GM18951 (cell line): ENCODE measurements around the gene LRRC3.

Source experiments
- POLR2A ChIP-seq: IDR thresholded peaks from 4 replicates; pipeline ENCODE4 v1.6.1; 2011; ENCODE audit warnings: mild to moderate bottlenecking; ENCODE audit not compliant: insufficient read length, insufficient read depth; ENCODE audit errors: extremely low read depth
- in situ Hi-C: fragments of 300-500 bp; cut with MboI; formaldehyde crosslinking; loops from one replicate; pipeline ENCODE4 v1.12.0; 2022; ENCODE audit warnings: low sequenced_read_pairs, mixed read lengths, inconsistent platforms; ENCODE audit not compliant: unreplicated experiment

Gene LRRC3

DNA sequence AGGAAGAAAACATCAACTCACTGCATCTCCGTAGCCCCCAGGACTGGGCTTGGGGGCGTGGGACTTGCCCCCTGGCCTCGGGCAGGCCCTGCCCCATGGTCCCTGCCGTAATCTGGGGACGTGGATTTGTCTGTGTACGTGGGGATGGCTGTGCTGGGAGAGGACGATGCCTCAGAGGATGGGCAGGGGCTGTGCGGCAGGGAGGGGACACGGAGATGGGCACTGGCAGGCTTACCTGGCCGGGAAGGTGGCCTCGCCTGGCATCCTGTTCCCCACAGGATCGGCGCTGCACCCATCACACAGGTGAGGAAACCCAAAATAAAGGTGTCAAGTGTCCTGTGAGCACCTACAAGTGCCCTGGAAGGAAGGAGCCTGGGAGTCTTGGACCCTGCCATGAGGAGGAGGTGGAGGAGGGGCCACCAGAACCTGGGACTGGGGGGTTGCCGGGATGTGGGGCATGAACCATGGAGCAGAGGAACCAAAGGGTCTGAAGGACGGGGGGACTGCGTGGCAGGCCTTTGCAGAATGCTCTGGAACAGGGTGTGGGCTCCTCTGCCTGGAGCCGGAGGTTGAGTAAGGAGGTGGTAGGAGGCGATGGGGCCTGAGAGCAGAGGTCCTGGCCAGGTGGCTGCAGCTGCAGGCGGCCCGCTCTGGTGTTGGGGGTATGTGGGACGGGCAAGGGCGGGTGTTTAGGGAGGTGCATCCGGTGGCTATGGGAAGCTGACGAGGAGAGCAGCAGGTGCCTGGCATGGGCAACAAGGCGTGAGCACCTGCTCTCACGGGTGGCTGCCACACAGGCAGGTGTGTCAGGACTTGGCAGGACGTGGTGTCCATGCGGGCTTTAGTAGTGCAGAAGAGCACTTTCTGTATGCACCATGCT lies 27.8 kb upstream of the LRRC3 start:
- in situ Hi-C loops: no loop called here
- TF ChIP-seq POLR2A: no peak

DNA sequence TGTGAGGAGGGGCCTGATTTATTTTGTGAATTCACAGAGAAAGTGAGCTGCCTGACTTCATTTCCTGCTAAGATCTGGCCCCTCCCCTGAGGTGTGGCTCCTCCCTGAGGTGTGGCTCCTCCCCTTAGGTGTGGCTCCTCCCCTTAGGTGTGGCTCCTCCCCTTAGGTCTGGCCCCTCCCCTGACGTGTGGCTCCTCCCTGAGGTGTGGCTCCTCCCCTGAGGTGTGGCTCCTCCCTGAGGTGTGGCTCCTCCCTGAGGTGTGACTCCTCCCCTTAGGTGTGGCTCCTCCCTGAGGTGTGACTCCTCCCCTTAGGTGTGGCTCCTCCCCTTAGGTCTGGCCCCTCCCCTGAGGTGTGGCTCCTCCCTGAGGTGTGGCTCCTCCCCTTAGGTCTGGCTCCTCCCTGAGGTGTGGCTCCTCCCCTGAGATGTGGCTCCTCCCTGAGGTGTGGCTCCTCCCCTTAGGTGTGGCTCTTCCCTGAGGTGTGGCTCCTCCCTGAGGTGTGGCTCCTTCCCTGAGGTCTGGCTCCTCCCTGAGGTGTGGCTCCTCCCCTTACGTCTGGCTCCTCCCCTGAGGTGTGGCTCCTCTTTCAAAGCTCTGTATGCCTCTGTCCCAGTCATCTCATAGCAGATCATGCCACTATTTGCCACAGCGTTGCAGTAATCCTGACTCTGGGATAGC lies 26.9 kb upstream of the LRRC3 start:
- TF ChIP-seq POLR2A: no peak
- in situ Hi-C loops: no loop called here

DNA sequence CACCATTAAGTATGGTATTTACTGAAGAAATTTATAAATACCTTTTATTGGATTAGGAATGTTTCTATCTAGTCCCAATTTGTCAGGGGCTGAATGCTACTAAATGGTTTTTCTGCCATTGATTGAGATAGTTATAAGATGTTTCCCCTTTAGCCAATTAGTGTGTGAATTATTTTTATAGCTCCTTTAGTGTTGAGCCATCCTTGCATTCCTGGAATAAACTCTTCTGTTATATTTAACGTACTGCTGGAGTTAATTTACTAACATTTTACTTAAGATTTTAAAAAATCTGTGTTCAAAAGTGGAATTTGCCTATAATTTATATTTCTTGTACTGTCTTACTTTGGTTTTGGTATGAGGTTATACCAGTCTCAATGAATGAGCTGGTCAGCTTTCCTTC lies 25.4 kb upstream of the LRRC3 start:
- in situ Hi-C loops: no loop called here
- TF ChIP-seq POLR2A: no peak

DNA sequence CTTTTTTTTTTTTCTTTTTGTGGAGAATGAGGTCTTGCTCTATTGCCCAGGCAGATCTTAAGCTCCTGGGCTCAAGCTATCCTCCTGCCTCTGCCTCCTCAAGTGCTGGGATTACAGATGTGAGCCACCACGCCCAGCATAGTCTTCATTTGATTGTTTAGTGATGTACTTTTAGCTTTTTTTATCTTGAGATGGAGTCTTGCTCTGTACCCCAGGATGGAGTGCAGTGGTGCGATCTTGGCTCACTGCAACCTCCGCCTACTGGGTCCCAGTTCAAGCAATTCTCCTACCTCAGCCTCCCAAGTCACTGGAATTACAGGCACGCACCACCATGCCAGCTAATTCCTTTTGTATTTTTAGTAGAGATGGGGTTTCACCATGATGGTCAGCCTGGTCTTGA lies 24.0 kb upstream of the LRRC3 start:
- in situ Hi-C loops: no loop called here
- no peak for TF ChIP-seq POLR2A

DNA sequence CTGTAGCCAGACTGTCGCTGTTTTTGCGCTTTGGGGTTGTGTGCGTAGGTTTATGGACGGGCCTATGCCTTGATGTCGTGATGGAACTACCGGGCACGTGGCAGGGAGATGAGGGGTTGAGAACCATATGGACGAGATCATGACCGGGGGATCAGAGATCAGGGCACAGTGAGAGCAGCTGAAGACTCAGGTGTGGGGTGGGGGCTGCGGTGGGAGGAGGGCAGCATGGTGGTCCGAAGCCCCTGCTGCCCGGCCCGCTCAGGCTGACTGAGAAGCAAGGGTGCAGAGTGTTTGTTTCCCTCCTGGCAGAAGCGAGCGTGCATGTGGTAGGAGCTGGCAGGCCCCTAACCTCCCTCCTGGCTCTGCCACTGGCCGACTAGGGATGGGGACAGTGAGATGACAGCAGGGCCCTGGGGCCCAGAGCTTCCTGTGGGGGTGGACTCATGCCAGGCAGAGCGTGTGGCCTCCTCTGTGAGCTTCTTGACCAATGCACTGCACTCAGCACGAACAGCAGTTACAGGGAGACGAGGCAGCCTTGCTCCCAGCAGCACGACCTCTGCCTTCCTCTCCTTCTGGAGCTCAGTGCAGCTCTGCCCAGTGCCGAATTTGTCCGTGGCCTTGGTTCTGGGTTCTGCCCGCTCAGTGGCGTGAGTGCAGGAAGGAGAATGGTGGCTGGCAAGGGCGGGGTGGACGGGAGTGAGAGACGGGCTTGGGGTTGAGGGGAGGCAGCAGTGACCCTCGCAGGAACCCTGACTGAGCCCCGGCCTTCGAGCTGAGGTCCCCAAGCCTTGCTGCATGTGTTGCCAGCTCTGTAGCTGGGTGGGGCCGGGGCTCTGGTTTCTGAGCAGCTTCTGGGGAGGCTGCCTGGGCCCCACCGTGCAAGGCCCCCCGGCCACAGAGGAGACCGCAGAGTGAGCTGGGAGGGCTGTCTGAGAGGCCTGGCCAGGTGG lies 22.2 kb upstream of the LRRC3 start:
- in situ Hi-C loops: no loop called here
- TF ChIP-seq POLR2A: no peak

DNA sequence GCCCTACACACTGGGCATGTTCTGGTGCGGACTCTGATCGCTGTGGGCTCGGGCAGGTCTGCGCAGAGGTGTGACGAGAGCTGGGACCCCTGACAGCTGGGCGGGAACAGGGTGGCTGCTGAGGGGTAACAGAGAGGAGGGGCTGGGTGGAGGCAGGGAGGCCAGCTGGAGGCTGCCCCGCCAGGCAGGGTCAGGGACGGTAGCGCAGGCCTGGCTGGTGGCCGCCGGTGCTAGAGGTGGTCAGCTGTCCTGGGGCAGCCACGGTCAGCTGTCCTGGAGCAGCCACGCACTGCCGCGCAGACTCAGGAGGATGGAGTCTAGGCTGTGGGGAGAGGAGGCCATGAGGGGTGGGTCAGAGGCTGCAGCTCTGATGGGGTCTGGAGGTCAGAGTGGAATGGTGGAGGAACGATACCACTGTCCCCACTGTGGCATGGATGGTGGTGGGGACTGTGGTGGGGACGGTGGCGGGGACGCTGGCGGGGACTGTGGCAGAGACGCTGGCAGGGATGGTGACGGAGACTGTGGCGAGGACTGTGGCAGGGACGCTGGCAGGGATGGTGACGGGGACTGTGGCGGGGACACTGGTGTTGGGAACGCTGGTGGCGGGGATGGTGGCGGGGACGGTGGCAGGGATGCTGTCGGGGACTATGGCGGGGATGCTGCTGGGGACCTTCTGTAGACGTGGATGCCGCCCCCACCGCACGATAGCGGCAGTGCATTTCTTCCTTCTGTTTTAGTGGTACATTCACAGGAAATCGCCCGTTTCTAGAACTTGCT lies 21.3 kb upstream of the LRRC3 start:
- no peak for TF ChIP-seq POLR2A
- in situ Hi-C loops: no loop called here

DNA sequence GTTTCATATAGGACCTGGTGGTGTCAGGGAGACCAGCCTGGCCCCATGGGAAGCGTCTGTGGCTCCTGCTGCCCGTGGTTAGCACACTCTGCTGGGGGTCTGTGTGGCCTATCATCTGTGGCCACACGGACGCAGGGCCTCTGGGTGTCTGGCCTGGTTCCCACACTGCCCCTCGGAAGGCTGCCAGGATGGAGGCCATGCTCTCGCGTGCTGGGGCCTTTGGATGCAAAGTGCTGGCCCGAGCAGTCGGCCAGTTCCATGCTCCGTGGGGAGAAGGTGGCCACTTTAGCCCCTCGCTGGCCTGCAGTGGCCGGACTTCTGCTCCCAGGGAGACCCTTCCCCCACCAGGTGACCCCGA lies 20.8 kb upstream of the LRRC3 start:
- in situ Hi-C loops: no loop called here

DNA sequence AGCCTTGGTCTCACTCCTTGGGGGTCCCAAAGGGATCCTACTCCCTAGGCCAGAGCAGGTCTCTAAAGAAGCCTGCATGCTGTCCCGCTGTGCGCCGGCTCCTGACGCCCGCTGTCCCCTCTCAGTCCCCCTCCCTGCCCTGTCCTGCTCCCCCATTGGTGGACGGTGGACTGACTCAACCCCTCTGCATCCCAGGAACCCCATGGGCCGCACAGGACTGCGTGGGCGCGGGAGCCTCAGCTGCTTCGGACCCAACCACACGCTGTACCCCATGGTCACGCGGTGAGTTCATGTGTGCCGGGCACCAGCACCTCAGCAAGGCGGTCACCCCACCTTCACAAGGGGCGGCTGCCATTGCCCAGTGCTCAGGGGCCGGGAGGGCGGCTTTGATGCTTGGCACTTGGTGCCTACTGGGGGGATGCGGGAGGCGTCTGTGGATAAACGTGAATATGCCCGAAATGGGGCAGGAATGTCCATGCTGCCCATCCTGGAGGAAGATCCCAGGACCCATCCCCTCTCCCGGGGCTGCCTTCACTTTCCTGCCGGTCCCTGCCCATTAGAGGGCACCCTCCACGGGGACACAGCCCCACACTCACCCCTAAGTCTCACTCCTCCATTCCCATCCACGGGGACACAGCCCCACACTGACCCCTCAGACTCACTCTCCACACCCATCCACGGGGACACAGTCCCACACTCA lies 20.2 kb upstream of the LRRC3 start:
- in situ Hi-C loops: no loop called here
- no peak for TF ChIP-seq POLR2A

More for the DNA sequence above, 20.8 kb upstream of the LRRC3 start:
- no peak for TF ChIP-seq POLR2A

DNA sequence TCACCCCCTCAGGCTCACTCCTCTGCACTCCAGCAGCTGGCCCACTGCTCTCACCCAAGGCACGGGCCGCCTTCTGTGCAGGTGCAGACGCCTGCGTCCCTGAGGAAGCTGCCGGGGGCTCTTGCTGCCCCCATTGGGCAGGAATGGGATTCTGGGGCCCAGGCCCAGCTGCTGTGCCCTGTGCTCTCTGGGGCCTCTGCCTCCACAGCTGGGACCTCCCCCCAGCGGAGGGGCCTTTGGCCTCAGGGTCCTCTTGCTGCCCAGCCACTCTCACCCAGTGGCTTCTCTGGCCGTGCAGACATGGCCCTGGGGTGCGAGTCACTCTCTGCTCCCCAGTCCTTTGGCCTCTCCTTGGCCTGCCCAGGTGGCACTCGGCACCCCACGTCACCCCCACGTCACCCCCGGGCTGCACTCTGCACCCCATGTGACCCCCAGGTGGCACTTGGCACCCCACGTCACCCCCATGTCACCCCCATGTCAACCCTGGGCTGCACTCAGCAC lies 19.1 kb upstream of the LRRC3 start:
- no peak for TF ChIP-seq POLR2A
- in situ Hi-C loops: no loop called here

DNA sequence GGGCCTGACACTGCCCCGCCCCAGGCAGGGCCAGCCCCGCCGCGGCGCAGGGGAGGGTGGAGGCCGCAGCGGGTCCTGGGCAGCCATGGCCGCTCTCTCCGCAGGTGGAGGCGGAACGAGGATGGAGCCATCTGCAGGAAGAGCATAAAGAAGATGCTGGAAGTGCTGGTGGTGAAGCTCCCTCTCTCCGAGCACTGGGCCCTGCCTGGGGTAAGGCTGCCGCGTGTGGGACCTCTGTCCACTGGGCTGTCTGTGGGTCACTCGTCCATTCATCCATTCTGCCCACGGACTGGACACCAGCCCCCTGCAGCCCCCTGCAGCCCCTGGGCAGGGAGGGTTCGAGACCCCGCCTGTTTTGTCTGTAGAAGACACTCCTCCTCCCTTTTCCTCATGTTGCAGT lies 18.4 kb upstream of the LRRC3 start:
- in situ Hi-C loops: no loop called here
- TF ChIP-seq POLR2A: no peak

DNA sequence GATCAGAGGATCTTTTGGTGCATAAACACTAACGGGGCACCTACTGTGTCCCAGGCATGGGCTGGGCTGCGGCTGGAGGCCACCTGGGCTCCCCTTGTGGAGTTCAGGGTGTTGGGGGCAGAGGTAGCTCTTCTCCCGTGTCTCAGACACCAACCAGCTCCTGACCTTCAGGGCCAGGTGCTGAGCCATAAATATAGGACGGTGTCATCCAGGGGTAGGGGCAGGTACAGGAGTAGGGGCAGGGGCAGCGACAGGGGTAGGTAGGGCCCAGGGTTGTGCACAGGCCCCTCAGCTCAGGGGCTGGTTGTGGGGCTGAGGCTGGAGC lies 18.0 kb upstream of the LRRC3 start:
- no peak for TF ChIP-seq POLR2A
- in situ Hi-C loops: no loop called here
